GM12801 (cell line): ENCODE measurements around the gene PLSCR2.

Source experiments
- TF ChIP-seq, protein P1 (sequence below): IDR thresholded peaks from one replicate; pipeline ENCODE4 v1.5.1; 2011; ENCODE audit warnings: control low read depth; ENCODE audit not compliant: insufficient read length; ENCODE audit errors: extremely low read depth

PLSCR2 gene

GRCh38 chr3:146464783-146465182 is 4.6 kb downstream of the PLSCR2 start:
- TF ChIP-seq, protein P1, sequence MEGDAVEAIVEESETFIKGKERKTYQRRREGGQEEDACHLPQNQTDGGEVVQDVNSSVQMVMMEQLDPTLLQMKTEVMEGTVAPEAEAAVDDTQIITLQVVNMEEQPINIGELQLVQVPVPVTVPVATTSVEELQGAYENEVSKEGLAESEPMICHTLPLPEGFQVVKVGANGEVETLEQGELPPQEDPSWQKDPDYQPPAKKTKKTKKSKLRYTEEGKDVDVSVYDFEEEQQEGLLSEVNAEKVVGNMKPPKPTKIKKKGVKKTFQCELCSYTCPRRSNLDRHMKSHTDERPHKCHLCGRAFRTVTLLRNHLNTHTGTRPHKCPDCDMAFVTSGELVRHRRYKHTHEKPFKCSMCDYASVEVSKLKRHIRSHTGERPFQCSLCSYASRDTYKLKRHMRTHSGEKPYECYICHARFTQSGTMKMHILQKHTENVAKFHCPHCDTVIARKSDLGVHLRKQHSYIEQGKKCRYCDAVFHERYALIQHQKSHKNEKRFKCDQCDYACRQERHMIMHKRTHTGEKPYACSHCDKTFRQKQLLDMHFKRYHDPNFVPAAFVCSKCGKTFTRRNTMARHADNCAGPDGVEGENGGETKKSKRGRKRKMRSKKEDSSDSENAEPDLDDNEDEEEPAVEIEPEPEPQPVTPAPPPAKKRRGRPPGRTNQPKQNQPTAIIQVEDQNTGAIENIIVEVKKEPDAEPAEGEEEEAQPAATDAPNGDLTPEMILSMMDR = no peak

DNA sequence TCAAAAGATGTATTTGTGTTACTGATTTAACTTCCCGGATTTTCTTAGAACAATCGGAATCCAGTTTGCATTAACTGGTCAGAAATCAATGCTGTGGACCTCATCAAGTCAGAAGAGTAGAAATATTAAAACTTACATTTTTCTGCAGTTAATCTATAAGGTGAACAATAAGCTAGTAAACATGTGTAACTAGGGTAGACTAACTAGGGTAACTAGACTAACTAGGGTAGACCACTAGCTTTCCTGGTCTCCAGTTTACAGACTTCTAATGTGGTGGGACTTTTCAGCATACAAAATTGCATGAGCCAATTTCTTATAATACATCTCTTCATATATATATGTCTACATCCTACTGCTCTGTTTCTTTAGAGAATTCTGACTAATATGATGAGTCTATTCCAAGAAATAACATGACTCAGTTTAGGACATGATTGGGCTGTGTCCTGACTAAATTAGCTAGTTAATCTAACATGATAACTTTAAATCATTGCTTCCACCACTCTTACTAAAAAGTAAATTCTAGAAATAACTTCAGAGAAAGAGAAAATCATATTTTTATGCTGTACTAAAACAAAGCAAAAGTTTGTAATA is 5.3 kb downstream of the PLSCR2 start:
- TF ChIP-seq, protein P1 = no peak

DNA sequence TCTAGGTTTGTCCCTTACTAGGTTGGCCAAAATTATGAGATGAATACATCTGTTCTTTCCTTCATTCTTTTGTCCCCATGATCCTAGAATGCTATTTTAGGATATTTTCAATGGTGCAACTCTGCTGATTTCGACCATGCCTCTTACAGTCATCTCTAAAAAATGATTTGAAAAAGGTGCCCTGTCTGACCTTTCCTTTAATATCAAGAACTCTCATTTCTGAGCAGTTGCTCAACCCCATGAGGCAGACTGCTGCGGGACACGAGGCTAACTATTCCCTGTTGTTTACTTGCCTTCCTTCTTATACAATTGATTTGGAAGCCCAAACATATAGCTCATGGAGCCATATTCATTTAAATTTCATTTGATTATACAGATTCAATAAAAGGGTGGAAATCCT is 14.6 kb downstream of the PLSCR2 start:
- TF ChIP-seq, protein P1 = no peak

DNA sequence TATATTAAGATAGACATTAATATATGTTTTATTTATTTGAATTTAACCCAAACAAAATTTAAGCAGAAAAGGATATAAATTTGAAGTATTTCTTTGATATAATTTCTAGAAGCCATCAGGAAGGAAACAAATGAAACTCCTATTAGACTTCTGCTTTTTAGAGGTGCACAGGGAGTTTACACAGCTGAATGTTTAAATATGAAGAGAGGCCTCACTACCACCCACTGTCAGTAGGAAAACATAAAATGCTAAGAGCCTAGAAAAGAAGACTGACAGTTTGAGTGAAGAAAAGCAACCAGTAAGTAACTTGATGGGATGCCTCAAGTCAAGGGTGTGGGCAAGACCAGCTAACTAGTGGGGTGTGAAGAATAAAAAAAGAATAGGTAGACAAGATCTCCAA is 19.7 kb downstream of the PLSCR2 start:
- TF ChIP-seq, protein P1 = no peak

GRCh38 chr3:146449076-146449475 is 20.3 kb downstream of the PLSCR2 start:
- TF ChIP-seq, protein P1 = no peak

DNA sequence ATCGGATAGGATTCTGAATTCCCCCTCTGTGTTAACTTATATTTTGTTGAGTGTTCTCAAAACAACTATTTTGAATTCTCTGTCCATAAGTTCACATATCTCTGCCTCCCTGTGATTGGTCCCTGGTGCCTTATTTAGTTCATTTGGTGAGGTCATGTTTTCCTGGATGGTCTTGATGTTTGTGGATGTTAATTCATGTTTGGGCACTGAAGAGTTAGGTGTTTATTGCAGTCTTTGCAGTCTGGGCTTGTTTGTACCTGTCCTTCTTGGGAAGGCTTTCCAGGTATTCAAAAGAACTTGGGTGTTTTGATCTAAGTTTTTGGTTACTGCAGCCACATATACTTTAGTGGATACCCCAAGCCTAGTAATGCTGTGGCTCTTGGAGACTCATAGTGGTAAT is 23.3 kb downstream of the PLSCR2 start:
- TF ChIP-seq, protein P1 = no peak

GRCh38 chr3:146432066-146432465 is 37.3 kb downstream of the PLSCR2 start:
- TF ChIP-seq, protein P1 = no peak
